HG03342 (cell line): ENCODE measurements around the gene PLEKHA7.
"Not testable (repeated sequence)": the region's sequence is repeated elsewhere in the genome, so short reads cannot be mapped to it uniquely, and the experiment has no call there.

Source experiments
- ATAC-seq: cut with Tn5 transposase; IDR thresholded peaks from one replicate; pipeline ENCODE4 v1.9.1; 2021; ENCODE audit warnings: mild to moderate bottlenecking, moderate library complexity; ENCODE audit not compliant: unreplicated experiment

Gene PLEKHA7

DNA sequence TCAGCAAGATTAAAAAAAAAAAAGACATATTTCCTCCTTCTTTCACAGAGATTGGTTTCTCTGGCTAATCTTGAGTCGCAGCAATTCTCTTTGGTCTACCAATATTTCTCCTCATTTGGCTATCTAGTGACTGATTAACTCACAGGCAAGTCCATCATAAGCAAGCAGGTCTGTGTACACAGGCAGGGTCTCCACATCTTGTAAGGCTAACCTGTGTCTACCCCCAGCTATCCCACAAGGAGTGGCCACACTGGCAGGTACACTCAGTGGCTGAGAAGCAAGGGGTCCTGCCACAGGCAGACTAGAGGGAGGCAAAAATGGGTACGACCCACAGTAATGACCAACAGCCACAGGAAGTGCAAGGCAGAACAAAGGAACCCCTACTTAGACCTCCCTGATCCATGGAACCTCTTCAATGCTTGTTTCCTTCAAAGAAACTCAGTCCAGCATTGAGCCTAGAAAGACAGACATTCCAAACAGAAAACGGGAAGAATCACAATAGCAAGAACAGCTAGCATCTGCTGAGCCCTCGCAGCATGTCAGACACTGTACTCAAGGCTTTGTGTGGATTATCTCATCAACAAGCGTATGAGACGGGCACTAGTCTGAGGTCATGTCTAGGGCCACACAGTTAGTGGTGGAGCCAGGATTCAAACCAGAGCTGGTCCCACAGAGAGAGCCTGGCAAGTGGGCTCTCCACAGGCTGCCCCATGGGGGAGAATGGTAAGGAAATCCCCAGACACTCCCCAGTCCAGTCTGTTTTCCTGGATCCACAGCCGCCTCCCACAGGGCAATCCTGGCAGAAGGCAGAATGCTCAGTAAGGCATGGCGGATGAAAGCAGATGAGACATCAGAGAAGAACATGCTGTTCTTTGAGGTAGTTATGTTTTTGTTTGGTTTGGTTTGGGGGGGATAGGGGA lies 34.3 kb downstream of the PLEKHA7 start:
- no peak for ATAC-seq

DNA sequence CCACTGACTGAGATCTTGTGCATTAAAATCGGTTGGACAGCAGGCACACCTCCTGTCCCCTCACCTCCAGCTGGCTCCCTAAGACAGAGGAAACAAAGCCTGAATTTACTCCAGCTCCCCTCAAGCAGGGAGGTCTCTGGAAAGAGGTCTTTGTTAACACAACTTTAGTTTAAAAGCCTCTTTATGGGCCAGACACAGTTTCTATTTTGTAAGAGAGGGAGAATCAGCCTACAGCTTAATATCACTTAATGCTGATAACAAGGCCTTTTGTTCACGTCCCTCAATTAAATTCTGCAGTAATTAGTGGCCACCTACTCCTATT lies 36.3 kb downstream of the PLEKHA7 start:
- no peak for ATAC-seq

DNA sequence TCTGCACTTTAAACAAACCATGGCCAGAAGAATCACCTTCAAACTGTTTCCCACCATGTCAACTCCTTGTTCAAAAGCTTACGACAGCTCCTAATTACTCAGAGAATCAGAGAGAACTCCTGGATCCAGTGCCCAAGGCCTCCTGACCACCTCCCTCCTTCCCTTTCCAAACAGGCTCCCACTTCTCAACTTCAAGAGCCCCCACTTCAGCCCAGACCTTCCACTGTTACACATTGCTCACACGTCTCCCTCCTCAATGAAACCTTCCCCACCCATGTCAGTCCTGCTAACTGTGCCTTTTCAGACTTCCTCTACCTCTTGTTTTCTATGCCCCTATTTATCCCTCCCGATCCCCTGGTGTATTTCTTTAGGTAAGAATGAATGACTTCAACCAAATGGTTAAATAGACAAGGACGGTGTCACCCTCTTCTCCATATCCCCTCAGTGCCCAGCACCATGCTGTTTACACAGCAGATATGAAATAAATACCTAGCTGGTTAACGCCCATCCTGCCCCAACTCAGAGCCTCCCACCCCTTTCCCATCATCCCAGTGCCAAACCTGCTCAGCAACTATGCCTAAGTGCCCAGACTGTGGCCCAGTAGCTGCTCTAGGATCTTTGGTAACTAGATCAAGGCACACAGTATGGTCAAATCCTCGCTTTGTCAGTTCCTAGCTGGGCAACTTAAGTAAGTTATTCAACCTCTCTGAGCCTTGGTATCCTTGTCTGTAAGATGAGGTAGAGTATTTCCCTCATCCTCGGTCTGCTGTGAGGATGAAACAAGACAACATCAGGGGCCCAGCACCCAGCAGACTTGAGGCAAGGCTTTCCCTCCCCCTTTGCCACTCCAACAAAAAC lies 36.8 kb downstream of the PLEKHA7 start:
- no peak for ATAC-seq

DNA sequence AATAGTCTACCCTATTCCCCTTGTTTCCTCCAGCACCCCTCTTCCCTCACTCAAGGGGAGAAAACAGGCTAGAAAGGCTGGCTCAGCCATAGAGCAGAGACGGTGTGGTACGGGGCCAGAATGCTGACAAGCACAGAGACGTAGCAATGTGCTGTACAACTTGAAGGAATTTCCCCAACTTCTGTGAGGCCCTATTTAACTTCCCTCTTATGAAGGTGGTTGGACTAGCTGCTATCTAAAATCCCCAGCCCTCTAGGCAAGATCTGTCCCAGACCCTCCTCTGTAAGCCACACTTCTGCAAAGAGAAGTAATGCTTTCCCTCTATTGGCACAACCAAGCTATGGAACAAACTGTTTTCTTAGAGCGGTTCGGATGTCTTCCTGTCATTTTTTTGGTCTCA lies 37.8 kb downstream of the PLEKHA7 start:
- ATAC-seq = no peak

DNA sequence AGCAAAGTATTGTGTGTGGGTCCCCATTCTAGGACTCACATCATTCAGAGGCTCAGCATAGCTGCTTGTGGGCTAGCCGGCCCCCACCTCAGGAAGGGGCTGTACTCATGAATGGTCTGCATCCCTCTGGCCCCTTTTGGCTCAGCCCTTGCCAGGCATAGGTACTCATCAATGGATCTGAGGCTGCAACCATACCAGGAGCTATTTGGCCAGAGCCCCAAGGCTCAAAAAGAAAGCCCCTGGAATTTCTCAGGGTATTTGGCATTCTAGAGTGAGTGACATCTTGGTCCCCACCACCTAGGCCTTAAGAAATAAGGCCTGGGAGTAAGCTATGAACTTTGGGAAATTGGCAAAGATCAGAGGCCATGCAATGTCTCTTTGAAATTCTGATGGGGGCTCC lies 38.3 kb downstream of the PLEKHA7 start:
- no peak for ATAC-seq

DNA sequence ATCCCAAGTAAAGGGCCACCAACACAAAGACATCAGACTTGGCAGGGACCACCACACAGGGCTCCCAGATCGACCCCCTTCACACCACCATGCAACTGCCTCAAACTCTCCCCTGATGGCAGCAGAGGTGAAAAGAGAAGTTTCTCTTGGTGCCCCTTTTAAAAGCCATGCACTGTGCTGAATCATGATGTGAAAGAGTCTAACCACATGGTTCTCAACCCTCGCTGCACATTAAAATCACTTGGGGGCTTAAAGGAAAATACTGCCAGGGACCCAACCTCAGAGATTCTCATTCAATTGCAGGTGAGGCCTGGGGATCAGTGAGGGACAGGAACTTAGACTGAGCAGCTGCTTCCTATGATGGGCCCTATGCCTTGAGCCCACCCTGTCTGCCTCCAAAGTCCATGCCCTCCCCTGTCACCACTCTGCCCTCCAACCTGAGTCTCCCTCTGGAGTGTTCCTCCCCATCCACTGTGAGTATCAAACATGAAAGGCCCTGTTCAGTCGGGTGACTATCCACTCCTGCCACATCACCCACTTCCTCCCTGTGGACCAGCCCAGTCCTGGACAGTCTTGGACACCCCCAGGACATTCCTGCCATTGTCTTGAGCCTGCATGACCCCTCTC lies 40.8 kb downstream of the PLEKHA7 start:
- ATAC-seq = no peak

DNA sequence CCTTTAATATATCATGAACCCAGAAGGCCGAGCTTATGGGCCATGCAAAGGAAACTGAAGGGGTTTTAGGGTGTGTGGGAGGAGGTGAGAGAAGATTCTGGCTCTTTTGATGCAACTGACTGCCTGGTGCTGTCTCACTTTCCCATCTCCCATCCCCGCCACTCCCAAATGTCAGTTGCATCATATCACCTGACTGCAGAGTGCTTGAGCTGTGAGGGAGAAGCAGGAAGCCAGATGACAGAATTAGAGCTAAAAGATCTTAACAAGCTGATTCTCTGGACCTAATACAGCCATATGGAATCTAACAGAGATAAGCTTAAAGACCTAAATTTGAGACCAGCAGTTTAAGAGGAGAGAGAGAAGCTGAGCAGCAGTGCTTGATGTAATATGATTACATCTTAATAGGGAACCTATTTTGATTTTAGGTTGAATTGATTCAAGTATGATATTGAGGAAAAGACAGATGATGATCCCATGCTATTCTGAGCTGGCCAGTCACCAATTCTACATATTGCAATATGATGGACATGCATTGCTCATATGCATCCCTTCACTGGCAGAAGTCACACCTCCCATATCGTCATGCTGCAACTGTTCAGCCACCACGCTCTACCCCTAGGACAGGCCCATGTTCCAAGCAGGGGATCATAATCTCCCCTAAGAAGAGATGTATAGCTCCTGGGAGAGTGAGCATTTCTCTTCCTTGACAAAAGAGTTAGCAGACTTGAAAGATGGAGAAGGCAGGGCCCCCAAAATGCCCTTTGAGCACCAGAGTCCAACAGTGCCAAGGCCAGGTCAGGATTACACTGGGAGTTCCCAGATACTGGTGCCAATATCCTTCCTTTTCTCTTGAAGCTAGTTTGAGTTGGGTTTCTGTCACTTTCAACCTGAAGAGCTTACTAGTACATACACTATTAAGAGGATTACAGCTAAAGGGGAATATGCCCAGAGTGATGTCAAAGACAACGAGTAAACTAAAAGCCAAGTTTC lies 44.9 kb downstream of the PLEKHA7 start:
- no peak for ATAC-seq

DNA sequence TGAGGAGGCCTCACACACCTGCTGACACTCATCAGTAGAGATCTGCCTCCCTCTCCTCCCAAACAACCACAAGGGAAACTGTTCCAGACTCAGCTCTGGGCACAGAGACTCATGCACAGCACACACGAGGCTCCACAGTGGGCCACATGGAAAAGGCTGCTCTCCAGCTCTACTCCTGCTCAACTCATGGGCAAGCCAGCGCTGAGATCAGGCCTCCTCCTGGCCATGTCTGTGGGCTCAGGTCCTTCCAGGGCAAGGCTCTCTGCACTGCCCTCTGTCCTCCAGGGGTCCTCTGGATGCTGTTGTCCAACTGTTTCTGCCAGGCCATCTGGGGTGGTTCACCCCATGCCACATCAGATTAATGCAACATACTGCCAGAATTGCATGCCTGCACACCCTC lies 46.0 kb downstream of the PLEKHA7 start:
- no peak for ATAC-seq

DNA sequence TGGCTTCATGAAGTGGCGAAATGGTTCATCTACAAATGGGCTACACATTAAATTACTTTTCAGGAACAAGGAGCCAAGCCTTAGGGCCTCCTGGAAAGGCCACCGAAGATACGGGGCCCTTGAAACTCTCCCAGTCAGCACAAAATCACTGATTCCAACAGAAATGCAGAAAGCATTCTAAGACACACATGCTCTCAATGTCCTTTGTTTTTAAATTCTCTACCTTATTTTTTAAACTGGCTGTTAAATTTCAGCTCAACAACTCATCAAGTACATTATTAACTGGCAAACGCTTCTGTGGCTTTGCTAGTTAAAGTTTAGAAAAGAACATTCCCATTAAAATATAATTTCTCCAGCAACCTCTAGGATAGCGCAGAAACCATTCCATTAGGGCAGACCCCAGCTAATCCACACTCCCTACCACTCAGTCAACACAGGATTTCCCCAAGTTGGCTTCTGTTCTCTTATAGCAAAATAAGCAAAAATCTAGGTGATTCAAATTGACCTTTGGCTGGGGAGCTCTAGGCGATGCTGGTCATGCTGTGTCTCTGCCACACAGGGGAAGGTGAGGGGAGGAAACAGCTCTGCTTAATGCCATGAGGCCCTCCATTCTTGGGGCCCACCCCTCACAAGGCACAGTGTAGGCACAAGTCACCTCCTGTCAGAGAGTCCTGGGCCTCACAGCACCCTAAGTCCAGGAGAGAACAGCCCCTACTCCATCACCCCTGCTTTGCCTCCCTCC lies 47.1 kb downstream of the PLEKHA7 start:
- ATAC-seq = no peak

DNA sequence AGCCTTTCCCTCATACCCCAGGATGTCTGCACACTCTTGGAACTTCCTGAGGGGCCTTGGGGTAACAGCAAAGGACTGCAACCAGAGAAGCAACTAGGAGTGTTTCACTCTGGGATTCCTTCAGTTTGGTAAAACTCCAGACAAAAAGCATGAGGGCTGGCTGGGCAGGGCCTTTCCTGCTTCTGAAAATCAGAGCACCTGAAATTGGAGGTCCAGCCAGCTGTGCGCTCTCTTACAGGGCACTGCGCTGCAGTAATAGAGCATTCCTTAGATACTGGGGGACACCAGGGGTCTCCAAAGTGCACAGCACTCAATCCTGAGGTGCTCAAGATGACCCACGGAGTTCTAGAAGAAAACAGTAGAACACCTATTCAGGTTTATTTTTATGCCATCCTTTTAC lies 49.7 kb downstream of the PLEKHA7 start:
- no peak for ATAC-seq

DNA sequence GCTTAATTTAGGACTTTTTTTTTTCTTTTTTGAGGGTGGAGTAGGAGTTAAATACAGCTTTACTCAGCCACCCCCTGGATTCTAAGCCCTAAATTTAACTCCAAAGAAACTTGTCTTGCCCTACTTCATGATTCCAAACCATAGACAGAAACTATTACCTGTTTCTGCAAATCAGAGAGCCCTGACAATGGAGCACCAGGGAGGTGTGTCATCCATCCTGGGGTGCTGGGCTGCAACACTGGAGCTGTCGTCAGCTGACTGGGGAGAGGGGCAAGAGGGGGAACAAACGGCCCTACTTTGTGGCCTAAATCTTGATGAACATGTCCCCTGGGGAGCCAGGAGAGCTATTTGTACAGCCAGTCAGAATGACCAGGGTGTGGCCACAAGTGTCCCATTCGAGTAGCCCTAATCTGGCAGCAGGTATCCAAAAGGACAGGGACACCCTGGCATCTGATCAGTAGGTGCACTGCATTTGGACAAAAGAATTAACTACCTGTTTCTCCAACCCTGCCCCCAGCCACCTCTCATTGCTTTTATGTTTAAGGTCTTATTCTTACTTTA lies 50.8 kb downstream of the PLEKHA7 start:
- ATAC-seq = no peak

DNA sequence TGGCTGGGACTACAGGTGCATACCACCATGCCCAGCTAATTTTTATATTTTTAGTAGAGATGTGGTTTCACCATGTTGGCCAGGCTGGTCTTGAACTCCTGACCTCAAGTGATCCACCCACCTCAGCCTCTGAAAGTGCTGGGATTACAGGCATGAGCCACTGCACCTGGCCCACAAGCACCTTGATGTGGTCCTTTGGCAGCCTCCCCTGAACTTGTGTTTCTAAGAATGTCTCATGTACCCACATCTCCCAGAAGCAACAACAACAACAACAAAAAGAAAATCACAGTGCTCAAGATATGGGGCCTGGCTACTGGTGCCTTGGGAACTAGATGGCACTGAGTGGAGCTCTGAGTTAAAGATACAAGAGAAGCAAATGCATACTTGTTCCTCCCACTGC lies 51.6 kb downstream of the PLEKHA7 start:
- not testable (repeated sequence) for ATAC-seq

DNA sequence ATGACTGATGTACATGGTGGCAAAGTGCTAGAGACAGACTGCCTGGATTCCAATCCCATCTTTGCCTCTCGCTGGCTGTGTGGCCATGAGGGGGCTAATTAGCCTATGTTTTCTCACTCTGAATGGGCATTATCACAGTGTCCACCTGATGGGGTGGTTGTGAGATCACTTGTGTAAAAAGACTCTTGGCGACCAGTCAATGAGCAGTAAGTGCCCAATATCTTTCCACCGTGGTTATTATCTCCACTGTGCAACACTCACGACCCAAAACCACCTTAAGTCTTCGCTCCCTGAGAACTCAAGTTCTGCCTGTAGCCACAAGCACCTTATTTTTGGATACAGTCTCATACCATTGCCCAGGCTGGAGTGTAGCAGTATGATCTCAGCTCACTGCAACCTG lies 52.1 kb downstream of the PLEKHA7 start:
- no peak for ATAC-seq

DNA sequence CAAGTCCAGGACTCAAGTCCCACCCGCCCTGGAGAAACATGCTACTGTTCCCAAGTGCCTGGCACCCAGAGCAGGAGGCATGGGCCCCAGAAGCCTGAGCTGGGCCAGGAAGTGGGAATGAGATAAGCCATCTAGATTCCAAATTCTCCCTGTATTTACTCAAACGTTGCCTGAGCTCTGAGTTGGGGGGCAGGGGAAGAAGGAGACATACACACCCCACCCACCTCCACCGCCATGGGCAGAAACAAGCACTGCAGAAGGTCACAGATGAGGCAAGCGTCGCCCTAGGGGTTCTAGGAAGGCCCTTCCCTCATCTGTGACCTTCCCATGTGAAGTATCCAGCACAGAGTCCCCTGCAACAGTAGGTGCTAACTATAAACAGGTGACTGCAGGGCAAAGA lies 54.0 kb downstream of the PLEKHA7 start:
- ATAC-seq = no peak

DNA sequence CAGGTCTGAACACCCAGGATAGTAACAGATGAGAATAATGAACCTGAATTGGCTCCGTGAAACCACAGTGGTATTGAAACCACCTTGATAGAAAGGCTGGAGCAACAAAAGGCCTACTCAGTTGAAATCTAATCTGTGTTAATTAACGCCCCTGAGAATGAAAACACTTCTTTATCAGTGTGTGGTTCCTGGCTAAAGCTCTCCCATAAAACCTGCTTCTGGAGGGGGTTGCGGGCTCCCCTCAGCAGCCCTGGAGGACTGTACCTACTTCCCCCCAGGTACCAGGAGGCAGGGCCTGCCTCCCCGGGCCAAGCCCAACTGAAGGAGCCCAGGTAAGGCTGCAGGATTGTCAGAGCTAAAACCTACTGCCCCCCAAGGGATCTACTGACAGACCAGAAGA lies 54.6 kb downstream of the PLEKHA7 start:
- ATAC-seq = no peak

DNA sequence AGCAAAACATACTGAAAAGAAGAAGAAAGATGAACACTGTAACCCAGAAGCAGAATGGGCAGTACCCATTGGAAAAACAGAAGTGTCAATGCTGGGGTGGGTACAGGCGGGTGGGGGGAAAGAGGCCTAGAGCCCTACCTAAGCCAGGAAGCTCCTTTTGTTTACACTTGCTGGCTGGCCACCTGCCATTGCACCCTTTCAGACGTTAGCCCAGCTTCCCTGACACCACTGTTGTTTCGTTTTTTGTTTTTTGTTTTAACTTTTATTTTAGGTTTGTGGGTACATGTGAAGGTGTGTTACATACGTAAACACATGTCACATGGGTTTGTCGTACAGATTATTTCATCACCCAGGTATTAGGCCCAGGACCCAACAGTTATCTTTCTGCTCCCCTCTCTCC lies 55.4 kb downstream of the PLEKHA7 start:
- no peak for ATAC-seq

DNA sequence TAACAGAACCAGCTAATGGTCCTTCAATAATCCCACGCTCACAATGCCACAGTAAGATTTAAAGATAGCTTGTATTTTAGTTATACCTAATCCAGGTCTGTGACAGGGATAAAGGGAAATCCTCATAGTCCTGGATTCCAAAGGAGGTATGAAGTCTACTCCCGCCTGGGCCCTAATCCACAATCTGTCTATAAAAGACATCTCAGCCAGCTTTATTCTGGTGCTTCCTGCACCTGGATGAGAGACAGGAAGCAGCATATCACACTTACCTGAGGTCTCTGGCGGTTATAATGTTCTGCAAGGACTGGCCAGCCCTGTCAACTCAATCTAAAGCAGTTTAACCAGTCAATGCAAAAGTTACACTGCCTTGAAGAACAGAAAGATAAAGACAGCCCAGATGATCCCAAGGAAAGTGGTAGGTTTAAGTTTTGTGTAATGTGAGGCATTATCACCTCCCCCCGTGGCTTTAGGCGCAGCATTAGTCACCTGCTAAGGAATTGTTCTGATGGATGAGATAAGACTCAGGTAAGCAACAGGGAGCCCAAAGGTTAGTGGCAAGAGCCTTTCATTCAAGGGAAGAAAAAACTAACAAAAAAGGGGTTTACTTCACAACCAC lies 57.6 kb downstream of the PLEKHA7 start:
- ATAC-seq = no peak

DNA sequence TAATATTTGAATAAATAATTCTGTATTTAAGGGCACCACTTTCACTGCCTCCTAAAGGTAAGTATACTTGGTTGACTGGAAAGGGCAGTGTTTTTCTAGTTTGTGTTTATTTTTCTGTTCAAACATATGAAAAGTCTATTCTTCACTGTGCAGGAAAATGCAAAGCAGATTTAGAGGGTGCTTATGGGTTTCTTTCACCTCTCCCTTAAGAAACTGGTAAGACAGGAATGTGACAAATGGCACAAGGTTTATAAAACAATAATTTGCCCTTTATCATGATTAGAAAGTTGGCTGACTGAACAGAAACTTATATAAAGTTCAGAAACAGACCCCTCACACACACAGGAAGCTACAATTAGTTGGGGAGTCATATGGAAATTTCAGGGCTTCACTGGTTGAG lies 60.6 kb downstream of the PLEKHA7 start:
- ATAC-seq = no peak
